Glutamatergic neuron (in vitro differentiated cells): ENCODE results near the gene NPR3. TPM values are rescaled to one million over a fixed set of nuclear protein-coding genes. Genes with fewer than 3 reads are reported as not detected.
"Not testable (repeated sequence)": the region's sequence is repeated elsewhere in the genome, so short reads cannot be mapped to it uniquely, and the experiment has no call there.

ENCODE experiments used
- DNase-seq: peaks from one replicate; pipeline ENCODE4 v3.0.0; 2022
- H3K27ac Mint-ChIP-seq: one replicate; pipeline ENCODE4 v1.8.0; 2020; ENCODE audit warnings: mild to moderate bottlenecking, mixed read lengths, inconsistent platforms; ENCODE audit not compliant: unreplicated experiment
- H3K27me3 Mint-ChIP-seq: one replicate; pipeline ENCODE4 v1.8.0; 2020; ENCODE audit warnings: mild to moderate bottlenecking, moderate library complexity, mixed read lengths, inconsistent platforms; ENCODE audit not compliant: unreplicated experiment
- H3K36me3 Mint-ChIP-seq: one replicate; pipeline ENCODE4 v1.8.0; 2020; ENCODE audit warnings: mild to moderate bottlenecking, mixed read lengths, inconsistent platforms; ENCODE audit not compliant: unreplicated experiment
- H3K4me1 Mint-ChIP-seq: one replicate; pipeline ENCODE4 v1.8.0; 2020; ENCODE audit warnings: mild to moderate bottlenecking, low read depth, mixed read lengths, inconsistent platforms; ENCODE audit not compliant: unreplicated experiment
- H3K4me3 Mint-ChIP-seq: one replicate; pipeline ENCODE4 v1.8.0; 2020; ENCODE audit warnings: mild to moderate bottlenecking, mixed read lengths, inconsistent platforms; ENCODE audit not compliant: unreplicated experiment
- H3K9me3 Mint-ChIP-seq: one replicate; pipeline ENCODE4 v1.8.0; 2020; ENCODE audit warnings: mild to moderate bottlenecking, moderate library complexity, mixed read lengths, inconsistent platforms; ENCODE audit not compliant: unreplicated experiment
- total RNA-seq: library from RNA; stranded (reverse); fragmentation: NEBNext Ultra II Directional; extraction: Animal tissue kit (Norgen Biotek cat#: 25700); gene quantifications from one replicate; pipeline ENCODE4 v1.2.1, GENCODE V29; 2021; ENCODE audit not compliant: unreplicated experiment
- TF ChIP-seq, protein P1 (sequence below): fragments of 200-600 bp; sonication (generic); IDR thresholded peaks from one replicate; pipeline ENCODE4 v1.5.0; 2021; ENCODE audit not compliant: partially characterized antibody, unreplicated experiment

Gene NPR3
- total RNA-seq, 1 donor from 2014 or later, result not detected

DNA sequence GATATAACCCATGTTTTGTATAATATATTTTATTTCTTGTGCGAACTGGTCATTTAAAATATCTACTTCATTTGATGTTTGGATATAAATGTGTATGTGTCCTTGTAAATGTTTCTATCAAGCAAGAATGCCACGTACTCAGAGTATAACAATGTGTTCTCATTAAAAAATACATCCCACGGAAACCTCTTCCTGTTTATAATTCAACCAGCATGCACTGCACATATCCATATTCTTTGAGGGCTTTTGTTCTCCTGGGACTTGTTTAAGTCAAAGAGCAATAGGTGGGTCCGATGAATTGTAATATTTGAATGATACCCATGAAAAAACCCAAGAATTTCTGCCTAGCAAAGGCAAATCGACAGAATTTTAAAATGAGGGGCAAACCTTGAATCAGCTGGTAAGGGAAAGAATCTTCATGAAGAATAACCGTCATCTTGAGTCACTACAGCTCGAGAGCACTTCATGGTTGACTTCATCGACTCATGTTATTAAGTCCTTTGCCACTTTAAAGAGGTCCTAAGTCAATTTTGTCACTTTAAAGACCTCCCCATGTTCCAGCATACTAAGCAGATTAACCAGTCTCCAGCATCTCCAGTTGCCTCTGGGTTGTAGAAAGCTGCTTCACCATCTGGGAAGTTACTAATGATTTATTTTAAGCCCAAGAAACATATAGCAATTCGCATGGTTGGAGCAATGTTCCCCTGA, 80.6 kb downstream of the NPR3 start:
- no peak for DNase-seq
- peaks cover 2% of the 10 kb centered on the region for H3K27me3 Mint-ChIP-seq
- no peaks in the 10 kb centered on the region for H3K36me3 Mint-ChIP-seq
- H3K9me3 Mint-ChIP-seq, result no peaks in the 10 kb centered on the region
- TF ChIP-seq, protein P1, sequence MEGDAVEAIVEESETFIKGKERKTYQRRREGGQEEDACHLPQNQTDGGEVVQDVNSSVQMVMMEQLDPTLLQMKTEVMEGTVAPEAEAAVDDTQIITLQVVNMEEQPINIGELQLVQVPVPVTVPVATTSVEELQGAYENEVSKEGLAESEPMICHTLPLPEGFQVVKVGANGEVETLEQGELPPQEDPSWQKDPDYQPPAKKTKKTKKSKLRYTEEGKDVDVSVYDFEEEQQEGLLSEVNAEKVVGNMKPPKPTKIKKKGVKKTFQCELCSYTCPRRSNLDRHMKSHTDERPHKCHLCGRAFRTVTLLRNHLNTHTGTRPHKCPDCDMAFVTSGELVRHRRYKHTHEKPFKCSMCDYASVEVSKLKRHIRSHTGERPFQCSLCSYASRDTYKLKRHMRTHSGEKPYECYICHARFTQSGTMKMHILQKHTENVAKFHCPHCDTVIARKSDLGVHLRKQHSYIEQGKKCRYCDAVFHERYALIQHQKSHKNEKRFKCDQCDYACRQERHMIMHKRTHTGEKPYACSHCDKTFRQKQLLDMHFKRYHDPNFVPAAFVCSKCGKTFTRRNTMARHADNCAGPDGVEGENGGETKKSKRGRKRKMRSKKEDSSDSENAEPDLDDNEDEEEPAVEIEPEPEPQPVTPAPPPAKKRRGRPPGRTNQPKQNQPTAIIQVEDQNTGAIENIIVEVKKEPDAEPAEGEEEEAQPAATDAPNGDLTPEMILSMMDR, result no peak
- H3K4me1 Mint-ChIP-seq, result peaks cover 1% of the 10 kb centered on the region
- H3K27ac Mint-ChIP-seq, result no peak overlapping the region
- H3K4me3 Mint-ChIP-seq, result no peak overlapping the region

DNA sequence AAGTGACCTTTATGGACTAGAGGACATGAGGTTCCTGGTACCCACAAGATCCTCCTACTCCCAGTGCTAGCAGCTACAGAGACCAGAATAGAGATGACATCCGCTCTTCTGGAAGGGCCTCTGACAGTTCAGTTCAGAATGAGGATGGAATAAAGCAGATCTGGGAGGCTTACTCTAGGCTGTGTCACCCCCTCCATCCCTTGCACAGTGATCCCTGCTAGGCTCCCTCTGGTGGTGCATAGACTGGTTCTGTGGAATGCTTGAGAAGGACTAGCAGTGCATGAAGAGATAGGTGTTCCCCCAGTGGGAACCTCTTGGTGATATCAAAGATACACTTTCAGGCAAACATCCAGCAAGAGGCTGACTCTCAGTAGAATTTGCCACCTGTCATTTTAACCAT, 83.0 kb downstream of the NPR3 start:
- no peak overlapping the region for H3K27ac Mint-ChIP-seq
- DNase-seq, result no peak
- no peaks in the 10 kb centered on the region for H3K9me3 Mint-ChIP-seq
- TF ChIP-seq, protein P1, result no peak
- H3K36me3 Mint-ChIP-seq, result no peaks in the 10 kb centered on the region
- H3K27me3 Mint-ChIP-seq, result peaks cover 2% of the 10 kb centered on the region
- no peak overlapping the region for H3K4me3 Mint-ChIP-seq
- H3K4me1 Mint-ChIP-seq, result no peaks in the 10 kb centered on the region

DNA sequence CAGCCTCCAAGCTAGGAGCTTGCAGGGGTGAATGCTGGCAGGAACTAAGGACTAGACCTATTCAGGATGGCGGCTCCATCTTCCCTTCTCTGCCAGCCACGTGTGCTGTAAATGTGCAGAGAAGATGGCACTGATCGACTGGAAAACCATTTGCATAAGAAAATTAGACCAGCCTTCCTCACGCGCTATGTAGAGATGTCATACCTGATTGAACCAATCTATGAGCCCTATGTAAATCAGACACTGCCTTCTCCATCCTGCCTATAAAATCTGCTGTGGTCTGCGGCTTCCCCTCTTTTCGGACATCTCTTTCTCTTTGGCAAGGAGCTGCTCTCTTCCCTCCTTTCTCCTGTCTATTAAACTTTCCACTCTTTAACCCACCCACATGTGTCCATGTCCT, 91.6 kb downstream of the NPR3 start:
- H3K27ac Mint-ChIP-seq, result no peak overlapping the region
- no peaks in the 10 kb centered on the region for H3K4me1 Mint-ChIP-seq
- DNase-seq, result no peak
- no peaks in the 10 kb centered on the region for H3K27me3 Mint-ChIP-seq
- H3K9me3 Mint-ChIP-seq, result peaks cover 2% of the 10 kb centered on the region
- H3K36me3 Mint-ChIP-seq, result no peaks in the 10 kb centered on the region
- TF ChIP-seq, protein P1, result no peak
- H3K4me3 Mint-ChIP-seq, result no peak overlapping the region

DNA sequence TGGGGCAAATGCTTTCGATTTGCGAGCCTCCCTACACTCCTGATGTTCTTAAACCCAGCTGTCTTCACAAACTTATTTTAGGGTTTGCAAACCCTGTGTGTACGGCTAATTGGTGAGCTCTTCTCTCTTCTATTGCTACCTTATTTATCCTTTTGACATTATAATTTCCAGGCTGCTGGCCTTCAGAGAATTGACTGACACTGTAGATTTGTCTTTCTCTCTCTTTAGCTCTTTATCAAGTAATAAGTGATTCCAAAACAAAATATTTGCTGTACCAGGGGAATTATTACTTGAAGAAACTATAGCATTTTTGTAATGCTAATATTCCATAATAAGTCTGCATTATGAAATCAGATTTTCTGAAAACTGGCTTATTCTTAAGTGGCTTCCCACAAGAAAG, 92.5 kb downstream of the NPR3 start:
- Mint-ChIP-seq H3K4me3 (no peak overlapping the region), H3K27ac (no peak overlapping the region), H3K27me3 (no peaks in the 10 kb centered on the region), H3K36me3 (no peaks in the 10 kb centered on the region), H3K4me1 (no peaks in the 10 kb centered on the region), H3K9me3 (peaks cover 2% of the 10 kb centered on the region)
- DNase-seq, result no peak
- TF ChIP-seq, protein P1, result no peak

DNA sequence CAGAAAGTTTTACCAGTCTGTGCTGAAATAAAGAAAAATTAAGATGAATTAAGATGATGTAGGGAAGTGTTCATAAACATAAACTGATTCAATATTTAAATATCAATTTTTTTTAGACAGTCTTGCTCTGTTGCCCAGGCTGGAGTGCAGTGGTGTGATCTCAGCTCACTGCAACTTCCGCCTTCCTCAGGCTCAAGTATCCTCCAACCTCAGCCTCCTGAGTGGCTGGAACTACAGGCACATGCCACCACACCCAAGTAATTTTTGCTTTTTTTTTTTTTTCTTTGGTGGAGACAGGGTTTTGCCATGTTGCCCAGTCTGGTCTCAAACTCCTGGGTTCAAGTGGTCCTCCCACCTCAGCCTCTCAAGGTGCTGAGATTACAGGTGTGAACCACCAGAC, 94.3 kb downstream of the NPR3 start:
- H3K4me3 Mint-ChIP-seq, H3K36me3 Mint-ChIP-seq, H3K4me1 Mint-ChIP-seq, H3K27ac Mint-ChIP-seq, DNase-seq, H3K27me3 Mint-ChIP-seq, H3K9me3 Mint-ChIP-seq: not testable (repeated sequence)
